NCI-H1092 (cell line): ENCODE results near the gene CHCHD6.

ENCODE experiments used
- DNase-seq: peaks from one replicate; lab custom pipeline; 2025; lab: John Stamatoyannopoulos, UW

Gene CHCHD6

GRCh38 chr3:126668450-126669401 is 35.3 kb upstream of the CHCHD6 start:
- DNase-seq, result no peak

GRCh38 chr3:126671521-126671920 is 32.5 kb upstream of the CHCHD6 start:
- DNase-seq, result no peak

DNA sequence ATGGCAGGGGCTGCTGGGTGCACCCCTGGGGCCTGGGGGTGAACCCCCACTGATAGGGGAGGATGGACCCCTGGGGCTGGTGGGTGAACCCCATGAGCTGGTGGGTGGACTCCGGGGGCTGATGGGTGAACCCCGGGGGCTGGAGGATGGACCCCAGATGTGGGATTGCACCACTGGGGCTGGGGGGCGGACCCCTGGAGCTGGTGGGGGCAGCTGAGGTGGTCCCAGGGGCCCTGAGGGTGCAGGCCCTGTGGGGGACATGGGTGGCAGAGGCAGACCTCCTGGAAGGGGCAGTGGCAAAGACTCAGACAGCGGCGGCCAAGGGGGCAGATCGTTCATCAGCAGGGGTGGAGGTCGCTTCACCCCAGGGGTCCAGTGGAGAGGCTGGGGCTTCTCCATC is 31.7 kb upstream of the CHCHD6 start:
- DNase-seq, result no peak

DNA sequence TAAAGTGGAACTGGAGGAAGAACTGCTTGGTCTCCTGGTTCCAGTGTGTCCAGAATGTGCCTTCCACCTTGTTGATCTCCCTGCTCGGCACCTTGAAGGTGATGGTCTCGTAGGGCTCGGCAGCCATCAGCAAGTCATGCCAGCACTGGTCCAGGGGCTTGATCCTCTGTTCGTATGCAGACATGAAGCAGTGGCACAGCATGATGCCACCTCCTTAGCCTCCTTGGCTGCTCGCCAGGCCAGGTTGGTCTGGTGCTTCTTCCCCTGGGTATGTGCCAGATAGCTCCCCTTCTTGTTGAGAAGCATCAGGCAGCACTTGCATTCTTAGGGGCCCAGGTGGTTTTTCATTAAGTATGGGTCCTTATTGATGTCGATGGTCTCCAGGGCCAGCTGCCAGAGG is 31.3 kb upstream of the CHCHD6 start:
- no peak for DNase-seq

GRCh38 chr3:126676919-126677705 is 26.9 kb upstream of the CHCHD6 start:
- DNase-seq, result no peak

DNA sequence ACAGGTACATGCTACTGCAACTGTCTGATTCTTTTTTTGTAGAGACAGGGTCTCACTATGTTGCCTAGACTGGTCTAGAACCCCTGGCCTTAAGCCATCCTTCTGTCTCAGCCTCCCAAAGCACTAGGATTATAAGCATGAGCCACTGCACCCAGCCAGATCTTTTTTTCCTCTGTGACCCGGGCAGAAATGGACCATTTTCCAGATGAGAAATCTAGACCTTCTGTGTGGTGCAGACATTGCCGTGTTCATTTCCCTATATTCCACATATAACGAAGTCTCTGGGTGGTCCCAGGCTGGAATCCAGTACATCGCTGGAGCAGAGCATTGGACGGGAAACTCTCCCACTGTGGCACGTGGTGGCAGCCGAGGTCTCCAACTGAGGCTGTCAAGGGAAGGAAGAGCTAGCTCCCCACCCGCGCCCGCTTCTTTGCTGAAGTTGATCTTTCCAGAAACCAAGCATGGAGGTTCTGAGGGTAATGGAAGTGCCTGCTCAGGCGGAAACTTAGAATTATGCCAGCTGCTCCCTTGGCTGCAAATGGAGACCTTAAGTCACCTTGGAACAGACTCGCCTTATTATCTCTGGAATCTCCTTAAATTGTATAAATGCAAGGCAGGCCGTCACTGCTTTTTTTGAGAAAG is 26.1 kb upstream of the CHCHD6 start:
- DNase-seq, result no peak

DNA sequence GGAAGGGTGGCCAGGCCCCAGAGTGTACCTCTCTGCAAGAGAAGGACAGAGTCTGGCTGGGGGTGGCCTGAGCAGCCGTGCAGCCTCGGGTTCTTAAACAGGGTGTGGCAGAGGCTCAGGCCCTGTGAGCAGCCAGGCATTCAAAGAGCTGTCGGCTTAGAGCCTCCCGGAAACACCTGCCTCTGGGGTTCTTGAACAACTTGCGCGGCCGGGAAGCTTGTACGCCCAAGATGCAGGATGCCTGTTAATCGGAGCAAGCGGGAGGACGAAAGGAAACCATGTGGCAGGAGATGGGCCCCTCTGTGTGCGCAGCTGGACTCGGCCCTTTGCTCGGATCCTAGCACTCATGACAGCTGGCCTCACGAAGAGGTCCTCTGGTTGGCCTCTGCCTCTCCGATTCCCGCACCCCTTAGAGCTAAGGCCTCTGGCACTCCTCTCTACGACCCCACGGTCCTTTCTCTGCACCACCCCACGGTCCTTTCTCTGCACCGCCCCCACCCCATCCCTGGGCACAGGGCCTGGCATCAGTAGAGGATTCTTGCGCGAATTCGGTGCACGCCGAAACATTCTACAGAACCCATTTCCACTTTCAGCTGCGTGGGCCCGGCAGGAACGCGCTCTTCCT is 25.2 kb upstream of the CHCHD6 start:
- no peak for DNase-seq

- peak; percentile 73 for DNase-seq
These were observed 24.7 kb upstream of the CHCHD6 start for GRCh38 chr3:126679318-126679751.

DNA sequence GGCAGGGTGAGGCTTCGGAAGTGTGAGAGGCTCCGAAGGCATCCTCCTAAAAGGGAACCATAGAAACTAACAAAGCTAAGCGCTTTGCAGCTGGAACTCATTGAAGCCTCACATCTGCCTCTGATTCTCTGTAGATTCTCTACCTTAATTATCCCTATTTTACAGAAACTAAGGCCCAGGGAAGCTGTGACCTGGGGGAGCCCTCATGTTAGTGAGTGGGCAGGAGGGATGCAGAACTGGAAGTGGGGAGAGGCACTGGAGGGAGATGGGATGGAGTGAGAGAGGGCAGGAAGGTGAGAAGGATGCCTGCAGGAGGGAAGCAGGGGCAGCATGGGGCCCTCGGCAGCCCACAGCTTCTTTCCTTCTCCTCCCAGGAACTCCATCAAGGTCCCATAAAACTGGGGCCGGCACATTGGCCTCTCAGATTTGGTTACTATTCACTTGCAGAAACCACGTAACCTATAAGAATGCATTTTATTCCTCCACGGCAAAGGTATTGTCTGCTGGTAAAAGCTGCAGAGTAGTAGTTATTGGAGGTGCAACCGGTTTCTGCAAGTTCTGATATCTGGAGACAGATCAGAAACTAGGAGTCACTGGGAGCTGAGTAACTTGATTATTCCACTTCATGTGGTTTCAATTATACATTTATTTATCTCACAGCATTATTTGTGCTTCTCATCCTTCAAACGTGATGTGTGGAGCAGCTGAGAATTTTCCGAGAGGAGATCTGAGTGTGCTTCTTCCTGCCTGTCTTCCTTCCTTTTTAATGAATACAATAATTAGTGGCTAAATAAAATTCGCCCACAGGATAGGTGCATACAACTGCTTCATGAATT is 24.0 kb upstream of the CHCHD6 start:
- DNase-seq, result no peak

- DNase-seq, result no peak
These were observed 23.4 kb upstream of the CHCHD6 start for GRCh38 chr3:126680667-126681055.

- no peak for DNase-seq
These were observed 22.0 kb upstream of the CHCHD6 start for GRCh38 chr3:126682009-126682408.

- DNase-seq, result no peak
These were observed 21.0 kb upstream of the CHCHD6 start for GRCh38 chr3:126683069-126683468.

DNA sequence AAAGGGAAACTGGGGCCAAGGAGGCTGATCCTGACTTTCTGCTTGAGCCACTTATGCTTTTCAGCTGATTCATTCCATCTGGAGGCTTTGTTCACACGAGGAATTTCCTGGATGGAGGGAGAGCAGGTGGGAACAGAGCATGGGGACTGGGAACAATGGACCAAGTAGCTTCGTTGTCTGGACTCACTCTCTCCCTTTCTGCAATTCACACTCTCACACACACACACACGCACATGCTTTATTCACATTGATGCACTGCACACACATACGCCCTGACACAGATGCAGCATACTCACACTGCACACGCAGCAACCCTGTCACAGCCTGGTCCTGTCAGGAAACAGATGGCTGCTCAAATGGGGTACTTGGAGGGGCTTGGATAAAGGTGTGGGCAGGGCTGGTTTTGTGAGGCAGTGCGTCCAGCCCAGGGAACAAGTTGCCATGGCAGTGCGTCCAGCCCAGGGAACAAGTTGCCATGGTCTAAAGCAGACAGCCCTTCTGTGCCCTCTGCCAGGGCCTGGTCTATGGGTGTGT is 19.8 kb upstream of the CHCHD6 start:
- peak; percentile 30 for DNase-seq

- no peak for DNase-seq
These were observed 19.0 kb upstream of the CHCHD6 start for GRCh38 chr3:126685021-126685420.

- no peak for DNase-seq
These were observed 18.5 kb upstream of the CHCHD6 start for GRCh38 chr3:126685493-126685892.

GRCh38 chr3:126691765-126692164 is 12.3 kb upstream of the CHCHD6 start:
- no peak for DNase-seq

DNA sequence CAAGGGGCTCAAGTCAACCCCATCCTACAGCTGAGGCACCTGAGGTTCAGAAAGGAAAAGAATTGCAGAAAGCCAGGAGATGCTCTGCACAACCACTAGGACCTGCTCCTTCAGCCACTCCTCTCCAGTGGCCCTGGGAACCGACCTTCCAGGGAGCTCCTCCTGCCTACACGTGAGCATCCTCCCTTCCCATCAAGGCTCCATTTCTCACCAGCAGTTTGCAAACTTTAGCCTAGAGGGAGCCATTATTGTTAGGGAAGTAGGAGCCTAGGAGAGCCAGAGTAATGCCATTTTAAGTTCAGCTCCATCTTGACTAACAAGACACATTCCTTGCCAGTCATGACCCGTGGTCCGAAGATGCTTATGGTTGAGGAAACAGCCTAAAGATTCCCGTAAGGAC is 11.2 kb upstream of the CHCHD6 start:
- no peak for DNase-seq

GRCh38 chr3:126693921-126694320 is 10.1 kb upstream of the CHCHD6 start:
- DNase-seq, result no peak

- no peak for DNase-seq
These were observed 7.3 kb upstream of the CHCHD6 start for GRCh38 chr3:126696701-126697267.

GRCh38 chr3:126699011-126699410 is 5.0 kb upstream of the CHCHD6 start:
- DNase-seq, result no peak
